ENCODE measurements around the gene ARIH2.
"Not testable (repeated sequence)": the region's sequence is repeated elsewhere in the genome, so short reads cannot be mapped to it uniquely, and the experiment has no call there.

ARIH2 gene

DNA sequence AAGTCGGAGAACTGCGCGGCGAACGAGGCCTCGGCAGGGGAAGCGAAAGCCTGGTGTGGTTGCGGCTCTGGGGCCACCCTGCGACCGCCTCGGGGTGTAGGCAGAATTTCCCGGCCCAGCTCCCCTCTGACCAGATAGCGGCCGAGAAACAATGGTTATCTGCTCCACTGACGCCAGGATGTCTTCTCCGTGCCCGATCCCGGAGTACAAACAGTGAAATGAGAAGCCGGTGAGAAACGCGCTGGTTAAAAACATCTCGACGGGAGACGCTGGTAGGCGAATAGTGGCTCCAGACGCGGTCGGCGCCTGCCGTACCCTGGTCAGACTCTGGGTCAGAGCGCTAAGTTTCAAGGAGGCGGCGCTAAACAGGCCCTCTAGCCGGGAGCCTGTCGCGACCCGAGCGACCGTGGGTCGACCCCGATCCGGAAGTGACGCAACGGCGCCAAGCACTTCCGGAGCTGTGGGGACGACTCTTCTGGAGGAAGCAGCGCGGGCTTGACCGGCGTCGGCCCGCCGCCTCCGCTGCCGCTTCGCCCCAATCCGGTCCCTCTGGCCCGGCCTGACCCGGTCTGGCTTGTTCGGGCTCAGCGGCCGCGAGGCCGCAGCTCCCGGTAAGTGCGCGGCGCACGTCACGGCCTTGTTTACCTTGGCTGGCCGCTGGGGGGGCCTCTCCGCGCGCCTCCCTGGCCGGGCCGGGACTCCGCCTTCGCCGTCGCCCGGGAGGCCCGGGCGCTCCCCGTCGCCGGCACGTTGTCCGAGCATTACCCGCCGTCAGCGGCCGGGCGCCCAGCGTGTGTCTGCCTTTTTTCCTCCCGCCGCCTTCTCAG lies at the start of gene ARIH2:
ARIH2 (plus strand) TSS at position 455 of the 827 bp plus-strand sequence. CDS start 8,717 bp downstream, outside the sequence.
- ATAC-seq: peak; percentile 80 to 86

- ATAC-seq: no peak
These were observed 41.0 kb upstream of the ARIH2 start for GRCh38 chr3:48877671-48878070.

- ATAC-seq: peak in 1 of 2 donors; percentile 27
These were observed 39.2 kb upstream of the ARIH2 start for GRCh38 chr3:48879307-48879993.

DNA sequence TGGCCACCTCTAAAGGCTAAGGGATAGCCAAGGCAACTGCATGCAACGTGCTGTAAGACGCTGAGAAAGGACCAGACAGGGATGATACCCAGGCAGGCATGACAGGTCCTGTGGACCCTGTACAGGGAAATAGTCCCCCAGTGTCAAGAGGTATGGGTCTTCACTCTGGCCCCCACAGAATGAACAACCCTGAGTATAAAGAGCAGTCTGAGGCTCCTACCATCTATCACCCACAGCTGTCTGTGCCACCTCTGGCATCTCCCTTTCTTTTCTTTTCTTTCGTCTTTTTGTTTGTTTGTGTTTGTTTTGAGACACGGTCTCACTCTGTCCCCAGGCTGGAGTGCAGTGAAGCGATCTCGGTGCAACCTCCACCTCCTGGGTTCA lies 38.7 kb upstream of the ARIH2 start:
- ATAC-seq: no peak

DNA sequence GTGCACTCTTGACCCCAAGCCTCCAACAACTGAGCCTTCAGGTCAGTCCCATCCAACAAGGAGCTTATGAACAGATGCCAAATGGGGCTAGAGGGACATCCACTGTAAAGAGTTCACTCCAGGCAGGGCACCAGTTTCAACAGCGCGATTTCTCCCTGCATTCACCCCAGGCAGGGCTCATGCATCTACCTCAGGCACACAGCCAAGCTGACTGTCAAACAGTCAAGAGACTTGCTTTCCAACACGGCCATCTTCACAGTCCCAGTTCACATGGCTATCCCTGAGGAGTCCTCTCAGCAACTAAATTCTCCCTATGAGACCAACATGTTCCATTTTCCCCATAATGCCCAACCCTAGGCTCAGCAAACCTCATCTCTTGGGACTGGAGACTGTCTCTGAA lies 37.6 kb upstream of the ARIH2 start:
- ATAC-seq: no peak

DNA sequence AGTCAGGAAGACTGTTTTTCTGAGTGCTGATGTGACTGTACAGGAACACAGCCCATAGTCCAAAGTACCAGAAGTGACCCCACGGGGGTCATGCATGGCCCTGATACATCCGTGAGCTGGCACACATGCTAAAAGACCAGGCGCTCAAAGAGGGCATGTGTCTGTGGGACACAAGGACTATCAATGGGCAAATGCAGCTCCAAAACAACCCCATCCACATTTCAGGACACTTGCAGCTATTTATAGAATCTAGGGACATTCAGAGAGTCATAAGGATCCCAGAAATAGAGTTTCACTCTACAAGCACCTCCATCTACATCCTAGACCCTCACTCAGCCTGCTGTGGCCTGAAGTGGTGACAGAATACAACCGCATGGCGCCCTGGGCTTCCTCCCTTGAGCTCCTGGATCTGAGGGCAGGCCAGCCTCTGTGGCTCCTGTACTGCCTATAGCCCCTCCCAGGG lies 37.0 kb upstream of the ARIH2 start:
- ATAC-seq: no peak

DNA sequence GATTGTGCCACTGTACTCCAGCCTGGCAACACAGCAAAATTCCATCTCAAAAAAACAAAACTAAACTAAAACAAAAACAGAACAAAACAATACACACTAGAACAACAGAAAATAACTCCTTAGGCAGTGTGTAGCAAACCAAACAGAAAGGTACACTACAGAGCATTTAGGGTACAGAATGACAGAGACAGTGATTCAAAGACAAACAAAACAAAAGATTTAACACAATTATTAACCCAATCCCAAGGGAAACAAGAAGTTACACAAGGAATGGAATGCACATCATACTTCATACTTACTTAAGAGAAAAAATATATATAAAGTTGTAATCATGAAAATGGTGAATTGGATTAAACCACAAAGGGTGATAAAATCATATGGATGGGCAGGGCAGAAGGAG lies 32.9 kb upstream of the ARIH2 start:
- no peak for ATAC-seq

DNA sequence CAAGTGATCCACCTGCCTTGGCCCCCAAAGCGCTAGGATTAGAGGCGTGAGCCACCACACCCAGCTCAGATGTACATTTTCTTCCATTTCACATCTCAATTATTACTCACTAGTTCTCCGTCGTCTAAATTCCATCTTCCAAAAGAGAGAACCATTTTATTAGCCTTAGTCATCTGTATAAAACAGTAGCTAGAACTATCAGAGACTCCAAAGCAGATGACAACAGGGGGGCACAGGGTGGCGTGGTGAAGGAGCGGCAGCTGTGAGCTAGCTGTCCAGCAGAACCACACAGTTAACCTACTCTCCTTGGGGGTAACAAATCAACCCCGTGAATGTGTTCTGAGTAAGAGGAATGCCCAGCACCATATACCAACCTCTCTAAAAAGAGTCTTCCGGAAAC lies 27.0 kb upstream of the ARIH2 start:
- no peak for ATAC-seq

GRCh38 chr3:48894516-48894915 lies 24.1 kb upstream of the ARIH2 start:
- no peak for ATAC-seq

- no peak for ATAC-seq
These were observed 21.7 kb upstream of the ARIH2 start for GRCh38 chr3:48896936-48897335.

DNA sequence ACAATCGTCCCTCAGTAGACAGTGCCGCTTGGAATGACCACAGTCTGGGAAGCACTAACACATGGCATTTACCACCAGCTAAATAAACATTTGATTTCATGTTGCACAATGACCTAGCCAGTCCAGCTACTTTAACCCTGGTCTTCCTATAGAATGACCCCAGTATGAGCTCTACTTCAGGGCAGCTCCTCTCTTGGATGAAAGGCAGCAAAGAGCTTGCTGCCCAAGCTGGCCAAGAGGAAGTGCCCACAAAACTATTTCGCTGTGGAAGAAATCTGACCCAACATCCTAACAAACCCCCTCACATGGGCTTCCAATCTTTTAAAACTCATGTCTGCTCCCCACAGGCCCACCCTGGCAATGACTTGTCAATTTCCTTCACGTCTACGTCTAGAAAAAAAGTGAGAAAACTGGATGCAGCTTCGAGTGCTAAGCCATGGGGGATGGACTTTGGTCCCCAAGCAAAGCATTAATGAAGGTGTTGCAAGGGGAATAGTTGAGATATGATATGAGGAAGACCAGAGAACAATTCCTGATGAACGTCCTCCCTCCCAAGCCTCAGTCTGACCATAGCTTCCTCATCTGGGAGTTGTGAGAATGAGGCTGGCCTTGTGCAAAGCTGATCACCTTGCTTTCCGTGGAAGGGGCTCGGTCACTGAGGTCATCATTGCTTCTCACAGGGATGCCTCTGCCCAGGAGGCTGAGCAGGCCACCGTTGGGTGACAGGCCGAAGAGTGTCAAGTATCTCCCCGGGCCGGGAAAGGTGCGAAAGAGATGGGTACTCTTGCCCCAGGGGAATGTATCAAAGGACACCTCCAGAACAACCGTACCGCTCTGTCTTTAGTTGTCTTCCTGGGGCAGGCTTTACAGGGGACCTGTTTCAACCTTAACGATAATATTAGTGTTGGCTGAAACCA lies 20.9 kb upstream of the ARIH2 start:
- peak in 1 of 2 donors; percentile 1 for ATAC-seq

GRCh38 chr3:48898383-48899234 lies 20.0 kb upstream of the ARIH2 start, which contains the start of gene SLC25A20:
TSS of gene SLC25A20 (minus strand) at chr3:48898882. CDS start at chr3:48898794, 88 bp downstream.
- ATAC-seq: peak; percentile 98 to 99

DNA sequence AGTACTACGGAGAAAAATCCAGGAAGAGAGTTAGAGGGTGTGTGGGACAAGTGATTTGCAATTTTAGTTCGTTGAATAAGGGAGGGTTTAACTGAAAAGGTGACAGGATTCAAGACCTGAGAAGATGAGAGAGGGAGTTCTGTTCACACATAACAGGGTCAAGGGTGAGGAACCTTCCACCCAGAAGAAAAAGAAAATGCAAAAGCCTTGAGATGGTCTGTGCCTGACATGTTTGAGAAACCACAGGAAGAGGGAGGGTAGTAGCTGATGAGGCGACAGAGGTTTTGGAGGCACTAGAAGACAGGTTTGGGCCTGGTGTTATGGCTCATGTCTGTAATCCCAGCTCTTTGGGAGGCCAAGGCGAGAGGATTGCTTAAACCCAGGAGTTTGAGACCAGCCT lies 19.4 kb upstream of the ARIH2 start:
- ATAC-seq: no peak

DNA sequence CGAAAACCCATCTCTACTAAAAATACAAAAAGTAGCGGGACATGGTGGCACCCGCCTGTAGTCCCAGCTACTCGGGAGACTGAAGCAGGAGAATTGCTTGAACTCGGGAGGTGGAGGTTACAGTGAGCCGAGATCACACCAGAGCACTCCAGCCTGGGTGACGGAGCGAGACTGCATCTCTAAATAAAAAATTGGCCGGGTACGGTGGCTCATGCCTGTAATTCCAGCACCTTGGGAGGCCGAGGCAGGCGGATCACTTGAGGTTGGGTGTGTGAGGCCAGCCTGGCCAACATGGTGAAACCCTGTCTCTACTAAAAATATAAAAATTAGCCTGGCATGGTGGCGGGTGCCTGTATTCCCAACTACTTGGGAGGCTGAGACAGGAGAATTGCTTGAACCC lies 11.6 kb upstream of the ARIH2 start:
- not testable (repeated sequence) for ATAC-seq

DNA sequence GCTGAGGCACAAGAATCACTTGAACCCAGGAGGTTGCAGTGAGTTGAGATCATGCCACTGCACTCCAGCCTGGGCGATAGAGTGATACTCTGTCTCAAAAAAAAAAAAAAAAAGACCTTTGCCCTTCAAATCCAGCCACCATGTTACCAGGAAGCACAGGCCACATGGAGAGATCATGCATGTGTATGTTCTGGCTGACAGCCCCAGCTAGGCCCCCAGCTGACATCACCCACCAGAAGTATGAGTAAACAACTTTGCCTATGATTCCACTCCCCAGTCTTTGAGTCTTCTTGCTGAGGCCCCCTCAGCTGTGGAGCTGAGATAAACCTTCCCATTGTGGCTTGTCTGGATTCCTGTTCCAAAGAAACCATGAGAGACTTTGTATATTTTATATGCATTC lies 3.3 kb upstream of the ARIH2 start:
- no peak for ATAC-seq

DNA sequence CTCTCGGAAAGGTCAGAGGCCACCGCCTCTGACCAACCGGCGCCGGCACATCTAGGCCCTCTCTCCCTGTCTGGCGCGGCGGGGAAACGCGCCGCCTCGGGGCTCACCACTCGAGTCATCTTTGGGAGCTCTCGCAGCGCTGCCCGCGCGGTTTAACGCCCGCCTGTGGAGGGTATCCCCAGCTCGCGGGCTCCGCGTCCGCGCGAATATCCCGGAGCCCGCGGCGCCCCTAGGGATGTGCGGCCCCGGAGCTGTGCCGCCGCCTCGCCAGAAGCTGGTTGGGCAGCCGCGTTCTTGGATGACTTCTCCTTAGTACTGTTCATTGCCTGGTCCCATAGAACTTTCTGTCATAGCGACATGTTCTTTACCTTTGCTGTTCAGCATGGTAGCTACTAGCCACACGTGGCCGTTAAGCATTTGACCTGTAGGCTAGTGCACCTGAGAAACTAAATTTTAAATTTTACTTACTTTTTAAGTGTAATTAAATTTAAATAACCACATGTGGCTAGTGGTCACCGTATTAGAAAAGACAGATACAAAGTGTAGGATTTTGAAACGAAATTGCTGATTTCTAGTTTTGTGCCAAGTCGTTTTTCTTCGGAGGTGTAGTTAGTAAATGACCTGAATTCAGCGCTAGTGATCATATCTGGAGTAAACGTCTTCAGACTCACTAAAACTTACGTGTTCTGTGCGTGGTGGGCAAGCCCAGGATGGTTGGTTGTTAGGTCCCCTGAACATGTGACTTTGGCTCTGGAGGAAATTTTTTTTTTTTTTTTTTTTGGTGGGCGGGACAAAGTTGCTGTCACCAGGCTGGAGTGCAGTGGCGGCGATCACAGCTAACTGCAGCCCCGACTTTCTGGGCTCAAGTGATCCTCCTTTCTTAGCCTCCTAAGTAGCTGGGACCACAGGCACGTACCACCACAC lies 835 bp downstream of the ARIH2 start:
- ATAC-seq: peak; percentile 43 to 45

DNA sequence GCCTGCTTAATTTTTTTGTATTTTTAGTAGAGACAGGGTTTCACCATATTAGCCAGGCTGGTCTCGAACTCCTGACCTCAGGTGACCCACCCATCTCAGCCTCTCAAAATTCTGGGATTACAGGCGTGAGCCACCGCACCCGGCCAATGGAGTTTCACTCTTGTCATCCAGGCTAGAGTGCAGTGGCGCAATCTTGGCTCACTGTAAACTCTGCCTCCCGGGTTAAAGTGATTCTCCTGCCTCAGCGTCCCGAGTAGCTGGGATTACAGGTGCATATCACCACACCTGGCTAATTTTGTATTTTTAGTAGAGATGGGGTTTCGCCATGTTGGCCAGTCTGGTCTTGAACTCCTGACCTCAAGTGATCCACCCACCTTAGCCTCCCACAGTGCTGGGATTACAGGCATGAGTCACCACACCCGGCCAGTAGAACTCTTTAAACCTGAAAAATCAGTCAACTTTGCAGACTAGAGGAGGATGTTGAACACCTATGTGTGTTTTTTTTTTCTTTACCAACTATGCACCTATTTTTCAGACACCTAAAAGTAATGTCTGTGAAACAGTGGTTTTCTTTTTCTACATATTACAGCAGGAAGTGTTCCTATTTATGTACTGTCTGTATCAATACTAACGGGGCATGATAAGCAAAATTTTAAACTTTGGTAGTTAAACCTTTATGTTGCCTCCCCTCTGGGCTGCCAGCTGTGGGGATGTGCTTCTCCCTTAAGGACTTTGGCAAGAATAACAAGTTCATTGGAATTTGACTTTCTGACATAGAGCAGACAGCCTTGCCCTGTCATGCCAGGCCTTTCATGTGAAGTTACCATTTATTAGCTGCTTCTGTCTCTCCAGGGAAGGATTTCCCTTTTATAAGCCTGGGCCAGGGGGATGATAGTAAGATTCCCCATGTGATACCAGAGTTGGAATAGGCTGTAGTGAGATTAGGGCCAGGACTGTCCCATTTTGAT lies 8.1 kb downstream of the ARIH2 start:
- ATAC-seq: peak in 1 of 2 donors; percentile 29

DNA sequence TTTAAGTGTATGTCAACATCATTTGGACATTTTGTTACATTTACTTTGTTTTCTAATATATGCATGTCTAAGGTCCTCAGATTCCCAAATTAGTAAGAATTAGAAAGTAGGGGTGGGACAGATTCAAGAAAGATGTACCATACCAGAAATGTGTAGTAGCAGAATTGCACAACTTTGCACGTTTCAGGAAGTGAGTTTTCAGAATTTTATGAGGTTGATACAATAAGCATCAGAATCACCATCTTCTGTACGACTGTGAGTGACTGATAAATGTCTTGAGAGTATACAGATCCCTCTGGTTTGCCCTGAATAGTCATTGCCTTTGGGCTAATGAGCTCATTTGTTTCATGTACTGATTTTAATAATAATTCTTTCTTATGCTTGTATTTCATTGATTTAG lies 9.3 kb downstream of the ARIH2 start:
- peak; percentile 74 to 86 for ATAC-seq

DNA sequence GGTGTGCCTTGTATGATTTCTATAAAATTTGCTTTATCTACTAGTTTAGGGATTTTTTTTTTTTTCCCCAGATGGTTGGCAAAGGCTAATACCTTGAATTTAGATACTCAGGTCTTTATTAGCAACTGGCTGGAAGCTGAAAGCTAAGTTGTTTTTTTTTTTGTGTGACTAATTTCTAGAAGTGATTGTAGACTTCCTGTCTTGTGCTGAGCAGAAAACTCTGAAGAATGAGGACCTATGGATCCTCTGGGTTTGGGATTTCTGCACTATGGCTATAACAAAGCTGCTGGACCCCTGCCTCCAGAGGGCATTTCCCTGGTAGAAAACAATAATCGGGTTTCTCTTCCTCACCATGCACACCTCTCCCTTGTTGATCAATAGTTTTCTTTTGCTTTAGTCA lies 10.0 kb downstream of the ARIH2 start:
- peak in 1 of 2 donors; percentile 37 for ATAC-seq
